HG03457 (cell line): Measurements from ENCODE around the gene METTL23.

Experiments
- ATAC-seq: cut with Tn5 transposase; IDR thresholded peaks from one replicate; pipeline ENCODE4 v1.9.1; 2021; ENCODE audit warnings: moderate number of reproducible peaks; ENCODE audit not compliant: unreplicated experiment

Gene METTL23

GRCh38 chr17:76755285-76755684 is 28.6 kb downstream of the METTL23 start:
- ATAC-seq: no peak

- no peak for ATAC-seq
Measured at GRCh38 chr17:76757256-76757655, 30.6 kb downstream of the METTL23 start.

- no peak for ATAC-seq
Measured at GRCh38 chr17:76758570-76758969, 31.9 kb downstream of the METTL23 start.

- ATAC-seq: no peak
Measured at GRCh38 chr17:76772842-76773525, 46.3 kb downstream of the METTL23 start.

- ATAC-seq: no peak
Measured at GRCh38 chr17:76775021-76775600, 48.5 kb downstream of the METTL23 start.

GRCh38 chr17:76781056-76781982 is 54.7 kb downstream of the METTL23 start:
- no peak for ATAC-seq

- no peak for ATAC-seq
Measured at GRCh38 chr17:76783146-76783545, 56.5 kb downstream of the METTL23 start.
